GM12872 (cell line): ENCODE data around the gene FBXW11.

Source experiments
- TF ChIP-seq, protein P1 (sequence below): IDR thresholded peaks from 3 replicates; pipeline ENCODE4 v1.5.1; 2011; ENCODE audit warnings: low read depth, mild to moderate bottlenecking, low read length, moderate library complexity; ENCODE audit not compliant: insufficient read depth

FBXW11 gene

DNA sequence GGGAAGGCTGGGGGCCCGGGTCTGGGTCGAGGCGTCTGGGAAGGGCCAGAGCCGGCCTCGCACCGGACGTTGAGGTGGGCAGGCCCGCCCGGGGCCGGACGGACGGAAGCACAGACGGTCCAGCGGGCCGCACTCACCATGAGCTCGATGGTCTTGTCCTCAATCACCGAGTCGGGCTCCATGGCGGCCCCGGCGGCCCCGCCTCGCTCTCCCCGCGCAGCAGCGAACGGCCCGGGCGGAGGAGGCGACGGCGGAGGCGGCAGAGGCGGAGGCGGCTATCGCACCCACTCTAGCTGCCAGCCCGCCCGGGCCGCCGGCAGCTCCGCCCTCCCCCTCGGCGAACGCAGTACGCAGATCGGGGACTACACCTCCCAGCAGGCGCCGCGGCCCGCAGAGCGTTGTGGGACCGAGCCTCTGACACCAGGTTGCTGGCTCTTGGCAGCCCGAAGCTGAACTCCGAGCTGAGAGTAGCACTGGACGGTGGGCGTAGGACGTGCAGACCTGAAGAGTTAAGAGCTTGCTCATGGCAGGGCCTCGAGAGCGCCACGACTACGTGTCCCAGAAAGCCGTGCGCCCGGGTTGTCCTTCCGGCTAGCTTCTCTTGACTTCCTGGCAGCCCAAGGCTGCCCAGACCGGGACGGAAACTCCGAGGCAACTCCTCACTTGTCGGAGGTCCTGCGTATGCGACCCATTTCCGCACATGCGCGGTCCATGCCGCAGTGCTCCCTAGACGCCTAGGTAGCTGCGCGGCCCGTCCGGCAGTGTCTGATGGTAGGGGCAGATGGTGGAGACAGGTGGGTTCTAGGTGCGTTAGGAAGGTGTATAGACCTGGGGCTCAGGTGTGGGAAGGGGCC is at the start of gene FBXW11:
Gene FBXW11 (minus strand): TSS at position 318 of the 854 bp plus-strand sequence. CDS start 136 bp downstream, at position 182.
- TF ChIP-seq, protein P1, sequence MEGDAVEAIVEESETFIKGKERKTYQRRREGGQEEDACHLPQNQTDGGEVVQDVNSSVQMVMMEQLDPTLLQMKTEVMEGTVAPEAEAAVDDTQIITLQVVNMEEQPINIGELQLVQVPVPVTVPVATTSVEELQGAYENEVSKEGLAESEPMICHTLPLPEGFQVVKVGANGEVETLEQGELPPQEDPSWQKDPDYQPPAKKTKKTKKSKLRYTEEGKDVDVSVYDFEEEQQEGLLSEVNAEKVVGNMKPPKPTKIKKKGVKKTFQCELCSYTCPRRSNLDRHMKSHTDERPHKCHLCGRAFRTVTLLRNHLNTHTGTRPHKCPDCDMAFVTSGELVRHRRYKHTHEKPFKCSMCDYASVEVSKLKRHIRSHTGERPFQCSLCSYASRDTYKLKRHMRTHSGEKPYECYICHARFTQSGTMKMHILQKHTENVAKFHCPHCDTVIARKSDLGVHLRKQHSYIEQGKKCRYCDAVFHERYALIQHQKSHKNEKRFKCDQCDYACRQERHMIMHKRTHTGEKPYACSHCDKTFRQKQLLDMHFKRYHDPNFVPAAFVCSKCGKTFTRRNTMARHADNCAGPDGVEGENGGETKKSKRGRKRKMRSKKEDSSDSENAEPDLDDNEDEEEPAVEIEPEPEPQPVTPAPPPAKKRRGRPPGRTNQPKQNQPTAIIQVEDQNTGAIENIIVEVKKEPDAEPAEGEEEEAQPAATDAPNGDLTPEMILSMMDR: no peak

DNA sequence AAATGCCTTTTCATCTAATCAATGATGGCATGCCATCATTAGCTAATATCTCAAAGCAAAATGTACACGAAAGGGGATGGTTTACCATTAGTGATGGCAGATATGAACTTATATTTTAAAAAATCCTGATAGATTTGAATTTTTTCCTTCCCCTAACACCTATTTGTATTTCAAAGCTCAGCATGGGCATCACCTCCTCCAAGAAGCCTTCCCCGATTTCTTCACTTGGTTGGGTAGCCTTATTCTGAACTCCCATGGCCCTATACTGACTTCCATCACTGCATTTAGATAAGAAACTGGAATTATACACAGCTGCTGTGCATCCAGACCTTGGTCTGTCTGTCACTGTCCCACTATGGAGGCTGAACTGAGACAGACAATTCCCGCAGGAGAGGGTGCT is 49.6 kb upstream of the FBXW11 start:
- TF ChIP-seq, protein P1: no peak

DNA sequence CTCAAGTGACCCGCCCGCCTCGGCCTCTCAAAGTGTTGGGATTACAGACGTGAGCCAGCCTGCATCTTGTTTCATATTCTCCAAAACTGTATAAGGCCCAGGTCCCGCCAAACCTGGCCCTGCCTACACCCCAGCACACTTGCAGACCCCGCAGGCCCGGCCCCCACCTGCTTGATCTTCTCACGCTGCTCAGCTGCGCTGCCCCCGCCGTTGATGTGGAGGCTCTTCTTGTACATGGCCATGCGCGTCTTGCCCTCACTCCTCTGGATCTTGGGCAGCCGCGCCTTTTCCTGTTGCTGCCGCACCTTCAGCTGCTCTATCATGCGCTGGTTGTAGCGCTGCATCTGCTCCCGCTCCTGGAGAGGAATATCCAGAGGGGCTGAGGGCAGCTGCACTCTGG is 49.0 kb upstream of the FBXW11 start:
- TF ChIP-seq, protein P1: no peak

DNA sequence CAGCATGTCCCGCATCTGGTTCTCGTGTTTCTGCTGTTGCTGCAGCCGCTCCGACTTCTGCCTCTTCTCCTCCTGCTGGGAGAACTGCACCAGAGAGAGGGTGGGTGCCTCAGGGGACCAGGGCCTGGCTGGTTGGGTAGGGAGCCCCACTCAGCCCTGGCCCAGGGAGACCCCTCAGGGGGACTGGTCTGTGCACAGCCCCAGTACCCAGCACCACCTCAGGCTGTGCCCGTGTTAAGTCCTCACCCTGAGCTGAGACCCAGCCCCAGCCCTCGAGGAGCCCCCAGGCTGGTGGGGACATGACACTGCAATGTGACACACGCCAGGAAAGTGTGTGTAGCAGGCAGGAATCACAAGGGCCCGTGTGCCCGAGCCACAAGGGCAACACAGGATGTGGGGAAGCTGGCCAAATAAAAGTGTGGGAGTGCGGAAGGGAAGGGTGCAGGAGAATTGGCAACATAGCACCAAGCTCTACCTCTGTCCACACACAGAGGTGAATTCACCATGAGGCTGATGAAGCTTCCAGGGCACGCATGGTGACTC is 48.2 kb upstream of the FBXW11 start:
- TF ChIP-seq, protein P1: no peak

DNA sequence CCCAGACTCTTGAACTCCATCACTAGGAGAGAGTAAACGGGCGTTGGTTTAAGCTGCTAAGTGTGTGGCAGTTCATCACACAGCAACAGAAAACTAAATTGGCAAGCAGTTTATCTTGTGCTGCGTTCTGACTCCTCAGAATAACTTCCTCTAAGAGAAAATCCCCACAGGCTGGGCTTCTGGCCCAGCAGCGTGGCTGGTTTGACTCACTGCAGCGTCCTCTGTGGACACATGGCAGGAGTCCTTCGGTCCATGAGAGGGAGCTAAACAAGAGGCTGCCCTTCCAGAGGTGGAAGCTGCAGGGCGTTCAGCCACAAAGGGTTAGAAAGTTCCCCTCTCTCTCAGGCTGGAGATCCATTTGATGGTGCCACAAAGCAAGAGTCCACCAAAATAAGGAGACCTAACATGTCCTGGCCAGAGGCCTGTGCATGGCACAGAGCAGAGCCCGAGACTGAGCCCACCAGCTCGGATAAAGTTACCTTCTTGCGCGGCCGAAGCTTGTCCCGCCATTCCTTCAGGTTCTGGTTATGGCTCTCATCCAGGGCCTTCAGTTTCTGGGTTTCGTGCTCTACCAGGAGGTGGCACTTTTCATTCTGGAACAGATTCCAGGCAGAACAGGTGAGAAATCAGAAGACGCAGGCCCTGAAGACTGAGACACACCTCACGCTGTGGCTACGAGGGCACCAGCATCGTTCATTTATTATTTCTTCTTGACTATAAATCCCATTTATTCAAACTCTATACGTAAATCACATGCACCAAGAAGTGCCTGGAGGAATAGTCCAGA is 46.2 kb upstream of the FBXW11 start:
- TF ChIP-seq, protein P1: no peak

DNA sequence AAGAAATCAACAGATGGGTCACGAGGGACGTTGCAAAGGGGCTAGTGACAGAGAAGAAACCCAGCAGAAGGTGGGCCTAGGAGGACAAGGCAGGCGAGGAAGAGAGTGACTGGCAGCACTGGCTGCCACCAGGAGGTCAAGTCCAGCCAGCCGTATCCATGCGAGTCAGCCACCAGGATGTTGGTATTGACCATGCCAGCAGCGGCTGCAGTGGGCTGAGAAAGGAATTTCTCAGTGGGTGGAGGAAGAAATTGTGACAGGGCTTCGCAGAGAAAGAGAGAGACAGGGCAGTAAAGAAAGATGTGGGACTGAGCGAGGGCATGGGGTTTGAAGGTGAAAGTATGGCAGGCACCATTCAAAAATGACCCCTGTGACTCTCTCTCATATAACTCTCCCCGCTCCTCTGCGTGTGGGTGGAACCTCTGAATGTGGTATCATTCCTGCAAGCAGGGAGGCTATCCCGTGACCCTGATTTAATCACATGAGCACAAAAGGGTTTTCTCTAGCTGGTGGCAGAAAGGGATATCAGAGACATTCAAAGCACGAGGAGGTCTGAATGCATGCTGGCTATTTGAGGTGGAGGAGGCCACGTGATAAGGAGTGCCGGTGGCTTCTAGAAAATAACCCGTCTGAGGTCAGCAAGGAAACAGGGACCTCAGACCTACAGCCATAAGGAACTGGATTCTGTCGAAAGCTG is 45.4 kb upstream of the FBXW11 start:
- TF ChIP-seq, protein P1: no peak
